H1 (cell line): Measurements from ENCODE around the gene DISC1. TPM values are rescaled to one million over a fixed set of nuclear protein-coding genes. Genes with fewer than 3 reads are reported as not detected.

Source experiments
- ATF3 ChIP-seq: IDR thresholded peaks from 2 replicates; pipeline ENCODE4 v1.6.1; 2011; ENCODE audit warnings: low read depth, mild to moderate bottlenecking, low read length; ENCODE audit not compliant: insufficient read depth
- BCL11A ChIP-seq, 2 experiments: IDR thresholded peaks; one replicate each; pipeline ENCODE4 v1.6.1; 2011; ENCODE audit warnings: low read depth in 2 of 2, low read length in 2 of 2, mild to moderate bottlenecking in 2 of 2
- CHD2 ChIP-seq: IDR thresholded peaks from 2 replicates; pipeline ENCODE4 v1.6.1; 2012; ENCODE audit warnings: low read length, improper control_type of control experiment
- MAX ChIP-seq: IDR thresholded peaks from 2 replicates; pipeline ENCODE4 v1.6.1; 2012; ENCODE audit warnings: inconsistent platforms
- POLR2AphosphoS5 ChIP-seq: IDR thresholded peaks from 2 replicates; pipeline ENCODE4 v1.6.1; 2011; ENCODE audit warnings: low read depth, low read length
- SRF ChIP-seq: IDR thresholded peaks from 2 replicates; pipeline ENCODE4 v1.6.1; 2011; ENCODE audit warnings: mild to moderate bottlenecking, low read depth, low read length, moderate library complexity
- TAF1 ChIP-seq: IDR thresholded peaks from 2 replicates; pipeline ENCODE4 v1.6.1; 2011; ENCODE audit warnings: mild to moderate bottlenecking, low read depth, low read length
- polyA plus RNA-seq, 7 experiments: library from polyadenylated mRNA; depleted of rRNA in 3 of 7; stranded (reverse) in 5 of 7; unstranded in 2 of 7; fragments of >200 nt in 5 of 7; fragments of 200-250 nt in 2 of 7; gene quantifications; 1 replicate in 5 of 7; 2 replicates in 1 of 7; 4 replicates in 1 of 7; pipeline versions ENCODE4 v1.2.1 to v1.2.3, GENCODE V29; 2011 to 2013; ENCODE audit warnings: missing spikeins in 2 of 7, mixed read lengths in 2 of 7
- total RNA-seq: library from RNA; stranded (reverse); fragmentation: NEBNext Ultra II Directional; extraction: Animal tissue kit (Norgen Biotek cat#: 25700); gene quantifications from 2 replicates; pipeline ENCODE4 v1.2.1, GENCODE V29; 2021

Gene DISC1
- total and polyA plus RNA-seq, 2 of the 8 experiments (the other 6 are each of a cell fraction or from before 2014, with no cell fraction given) = 1.1 to 3.5 TPM

- TF ChIP-seq TAF1 (no peak), SRF (no peak), MAX (no peak), BCL11A (IDR thresholded peaks at IDR 0.05; ENCODE audit: low read depth in 2 of 2, low read length in 2 of 2) (no peak), POLR2AphosphoS5 (no peak), CHD2 (no peak), ATF3 (no peak)
Measured at GRCh38 chr1:231998791-231999190, 372.2 kb downstream of the DISC1 start (continued).
